ENCODE measurements around the gene YWHAQ. TPM values are rescaled to one million over a fixed set of nuclear protein-coding genes. Genes with fewer than 3 reads are reported as not detected.

The YWHAQ gene
- total RNA-seq, 1 donor from 2014 or later = 164 TPM

GRCh38 chr2:9549420-9549819, 81.4 kb downstream of the YWHAQ start:
- H3K27ac Mint-ChIP-seq = peak overlapping the region; percentile 86
- no peak for DNase-seq
- POLR2A ChIA-PET = interaction anchor here (0.6 to 1.9 kb wide), 3 partner anchors 10 to 81 kb away, joined by 3 to 14 read pairs (median 4); partner anchors contain the start of gene YWHAQ

GRCh38 chr2:9548506-9548905, 82.3 kb downstream of the YWHAQ start:
- Mint-ChIP-seq H3K27me3 (no peaks in the 10 kb centered on the region), H3K27ac (peak overlapping the region; percentile 96), H3K9me3 (no peaks in the 10 kb centered on the region), H3K36me3 (ENCODE audit: low read depth) (peaks cover 5% of the 10 kb centered on the region), H3K4me1 (peaks cover 85% of the 10 kb centered on the region), H3K4me3 (peak overlapping the region; percentile 86)
- DNase-seq = no peak
- POLR2A ChIA-PET = interaction anchor here (1.1 to 6.4 kb wide), 4 partner anchors 7 to 295 kb away, joined by 3 to 55 read pairs (median 6); partner anchors contain the start of genes ADAM17, TAF1B and YWHAQ
- peak; percentile 56 for ATAC-seq (ENCODE audit: low read depth)
- TF ChIP-seq CTCF (IDR thresholded peaks at IDR 0.05) = no peak
- CTCF ChIA-PET = interaction anchor here (1.1 kb wide), 1 partner anchor 9 kb away, joined by 3 read pairs; no protein-coding TSS in a partner anchor
- intact Hi-C loops (cut with micrococcal nuclease) = loop anchor here (1.0 kb wide), 1 partner anchor 9 kb away; no protein-coding TSS in a partner anchor

More at GRCh38 chr2:9549420-9549819, 81.4 kb downstream of the YWHAQ start:
- peak; percentile 25 for ATAC-seq (ENCODE audit: low read depth)
- CTCF ChIA-PET = interaction anchor here (1.1 kb wide), 1 partner anchor 10 kb away, joined by 3 read pairs; no protein-coding TSS in a partner anchor
- peak overlapping the region; percentile 36 for H3K4me3 Mint-ChIP-seq
- H3K4me1 Mint-ChIP-seq = peaks cover 85% of the 10 kb centered on the region
- intact Hi-C loops (cut with micrococcal nuclease) = no loop called here
- no peaks in the 10 kb centered on the region for H3K9me3 Mint-ChIP-seq
- H3K36me3 Mint-ChIP-seq (ENCODE audit: low read depth) = peaks cover 4% of the 10 kb centered on the region
- no peaks in the 10 kb centered on the region for H3K27me3 Mint-ChIP-seq
- TF ChIP-seq CTCF (IDR thresholded peaks at IDR 0.05) = no peak

- Mint-ChIP-seq H3K4me3 (peak overlapping the region; percentile 86), H3K27ac (peak overlapping the region; percentile 96), H3K36me3 (ENCODE audit: low read depth) (peaks cover 12% of the 10 kb centered on the region), H3K9me3 (no peaks in the 10 kb centered on the region), H3K4me1 (peaks cover 86% of the 10 kb centered on the region), H3K27me3 (no peaks in the 10 kb centered on the region)
- ChIA-PET POLR2A (interaction anchor here (0.6 to 6.4 kb wide), 6 partner anchors 8 to 296 kb away, joined by 3 to 55 read pairs (median 5); partner anchors contain the start of genes ADAM17, TAF1B and YWHAQ), CTCF (no interaction called here)
- ATAC-seq (ENCODE audit: low read depth) (no peak), DNase-seq (no peak)
- TF ChIP-seq CTCF (IDR thresholded peaks at IDR 0.05) = no peak
- intact Hi-C loops (cut with micrococcal nuclease) = no loop called here
Measured at GRCh38 chr2:9547262-9547991, 83.4 kb downstream of the YWHAQ start.

GRCh38 chr2:9545502-9545901, 85.3 kb downstream of the YWHAQ start:
- TF ChIP-seq CTCF (IDR thresholded peaks at IDR 0.05) = no peak
- no peak overlapping the region for H3K4me3 Mint-ChIP-seq
- H3K27me3 Mint-ChIP-seq = no peaks in the 10 kb centered on the region
- H3K27ac Mint-ChIP-seq = peak overlapping the region; percentile 57
- POLR2A ChIA-PET = interaction anchor here (0.9 to 6.4 kb wide), 3 partner anchors 10 to 85 kb away, joined by 3 to 55 read pairs (median 3); partner anchors contain the start of genes ADAM17 and YWHAQ
- no peak for ATAC-seq (ENCODE audit: low read depth)
- intact Hi-C loops (cut with micrococcal nuclease) = no loop called here
- no peaks in the 10 kb centered on the region for H3K9me3 Mint-ChIP-seq
- H3K4me1 Mint-ChIP-seq = peaks cover 86% of the 10 kb centered on the region
- peaks cover 19% of the 10 kb centered on the region for H3K36me3 Mint-ChIP-seq (ENCODE audit: low read depth)
- no peak for DNase-seq
- CTCF ChIA-PET = no interaction called here

- peaks cover 24% of the 10 kb centered on the region for H3K36me3 Mint-ChIP-seq (ENCODE audit: low read depth)
- intact Hi-C loops (cut with micrococcal nuclease) = no loop called here
- DNase-seq = no peak
- peaks cover 91% of the 10 kb centered on the region for H3K4me1 Mint-ChIP-seq
- no peak for TF ChIP-seq CTCF (IDR thresholded peaks at IDR 0.05)
- peak overlapping the region; percentile 57 for H3K27ac Mint-ChIP-seq
- ChIA-PET POLR2A (interaction anchor here (0.9 to 6.4 kb wide), 4 partner anchors 9 to 87 kb away, joined by 4 to 55 read pairs (median 7); partner anchors contain the start of genes ADAM17 and YWHAQ), CTCF (interaction anchor here (0.6 kb wide), 1 partner anchor 939 kb away, joined by 3 read pairs; no protein-coding TSS in a partner anchor)
- H3K27me3 Mint-ChIP-seq = no peaks in the 10 kb centered on the region
- H3K9me3 Mint-ChIP-seq = no peaks in the 10 kb centered on the region
- ATAC-seq (ENCODE audit: low read depth) = no peak
- H3K4me3 Mint-ChIP-seq = peak overlapping the region; percentile 26
Measured at GRCh38 chr2:9543557-9543956, 87.2 kb downstream of the YWHAQ start.

Data from activated B cell treated with CpG ODN at 0.5 μM for 24 hours (primary cell).